GM12875 (cell line): ENCODE data around the gene CNTNAP5.

Experiments
- H3K4me3 ChIP-seq: one replicate; pipeline ENCODE4 v1.5.1; 2011; ENCODE audit warnings: low read depth, low read length, control low read depth
- TF ChIP-seq, protein P1 (sequence below): IDR thresholded peaks from 2 replicates; pipeline ENCODE4 v1.5.1; 2011; ENCODE audit warnings: low read depth, mild to moderate bottlenecking, control low read depth, inconsistent platforms, low read length, moderate library complexity, borderline replicate concordance; ENCODE audit not compliant: insufficient read depth

CNTNAP5 gene

DNA sequence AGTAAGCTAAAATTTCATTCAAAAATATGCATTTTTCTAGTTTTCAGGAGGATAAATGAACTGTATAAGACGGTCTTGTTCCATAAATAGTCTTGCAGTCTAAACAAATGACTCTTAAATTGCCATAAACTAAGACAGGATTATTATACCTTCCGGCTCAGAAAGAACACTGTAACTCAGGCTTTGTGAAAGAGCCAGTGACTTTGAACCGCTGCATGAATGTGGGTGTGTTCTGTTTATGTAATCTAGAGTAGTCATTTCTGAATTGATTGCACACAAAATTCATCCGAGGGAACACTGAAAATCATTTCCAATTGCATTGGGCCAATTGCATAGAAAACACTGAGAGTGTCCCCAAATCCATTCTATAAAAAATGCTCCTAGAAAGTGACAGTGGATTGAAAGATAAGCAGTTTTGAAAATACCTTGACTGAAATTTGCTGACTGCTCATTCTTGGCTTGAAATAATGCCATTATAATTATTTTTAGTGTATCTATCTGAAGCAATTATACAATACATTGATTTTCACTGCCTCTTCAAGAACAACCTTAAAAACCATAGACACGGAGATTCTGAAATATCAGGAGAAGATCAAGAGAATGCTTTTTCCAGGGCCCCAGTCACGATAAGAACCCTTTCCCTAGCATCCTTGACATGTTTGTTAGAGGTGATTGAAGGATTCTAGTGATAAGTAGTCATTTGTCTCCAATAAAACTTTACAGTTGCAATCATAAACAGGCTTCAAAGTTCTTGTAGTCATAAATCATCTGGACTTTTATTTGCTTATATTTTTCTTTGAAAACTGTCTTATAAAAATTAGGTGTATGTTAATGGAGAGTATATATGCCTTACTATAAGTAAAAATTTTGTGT, 55.4 kb downstream of the CNTNAP5 start:
- TF ChIP-seq, protein P1, sequence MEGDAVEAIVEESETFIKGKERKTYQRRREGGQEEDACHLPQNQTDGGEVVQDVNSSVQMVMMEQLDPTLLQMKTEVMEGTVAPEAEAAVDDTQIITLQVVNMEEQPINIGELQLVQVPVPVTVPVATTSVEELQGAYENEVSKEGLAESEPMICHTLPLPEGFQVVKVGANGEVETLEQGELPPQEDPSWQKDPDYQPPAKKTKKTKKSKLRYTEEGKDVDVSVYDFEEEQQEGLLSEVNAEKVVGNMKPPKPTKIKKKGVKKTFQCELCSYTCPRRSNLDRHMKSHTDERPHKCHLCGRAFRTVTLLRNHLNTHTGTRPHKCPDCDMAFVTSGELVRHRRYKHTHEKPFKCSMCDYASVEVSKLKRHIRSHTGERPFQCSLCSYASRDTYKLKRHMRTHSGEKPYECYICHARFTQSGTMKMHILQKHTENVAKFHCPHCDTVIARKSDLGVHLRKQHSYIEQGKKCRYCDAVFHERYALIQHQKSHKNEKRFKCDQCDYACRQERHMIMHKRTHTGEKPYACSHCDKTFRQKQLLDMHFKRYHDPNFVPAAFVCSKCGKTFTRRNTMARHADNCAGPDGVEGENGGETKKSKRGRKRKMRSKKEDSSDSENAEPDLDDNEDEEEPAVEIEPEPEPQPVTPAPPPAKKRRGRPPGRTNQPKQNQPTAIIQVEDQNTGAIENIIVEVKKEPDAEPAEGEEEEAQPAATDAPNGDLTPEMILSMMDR, result no peak
- no peak overlapping the region for H3K4me3 ChIP-seq

DNA sequence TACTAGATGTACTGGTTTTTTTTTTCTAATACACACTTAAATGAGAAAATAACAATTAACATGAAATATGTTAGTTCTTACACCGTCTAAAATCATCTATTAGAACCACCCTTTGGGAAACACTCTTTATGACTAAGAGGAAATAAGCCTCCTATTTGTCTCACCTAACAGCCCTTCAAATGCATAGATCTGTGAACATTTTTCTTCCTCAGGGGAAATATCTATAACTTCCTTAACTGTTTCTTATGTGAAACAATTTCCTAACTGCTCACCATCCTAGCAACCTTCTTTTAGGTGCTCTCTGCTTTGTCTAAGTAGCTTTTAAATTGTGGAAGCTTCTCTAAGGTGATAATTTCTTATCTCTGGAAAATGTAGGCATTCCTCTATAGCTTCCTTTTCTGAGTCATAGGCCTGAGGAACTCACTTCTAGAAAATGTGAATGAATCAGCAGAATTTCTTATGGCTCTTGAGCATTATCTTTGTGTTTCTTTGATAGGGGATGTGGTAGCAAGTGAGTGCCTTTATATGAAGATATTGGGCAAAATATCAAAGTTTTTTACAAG, 56.1 kb downstream of the CNTNAP5 start:
- no peak overlapping the region for H3K4me3 ChIP-seq
- TF ChIP-seq, protein P1, result no peak

DNA sequence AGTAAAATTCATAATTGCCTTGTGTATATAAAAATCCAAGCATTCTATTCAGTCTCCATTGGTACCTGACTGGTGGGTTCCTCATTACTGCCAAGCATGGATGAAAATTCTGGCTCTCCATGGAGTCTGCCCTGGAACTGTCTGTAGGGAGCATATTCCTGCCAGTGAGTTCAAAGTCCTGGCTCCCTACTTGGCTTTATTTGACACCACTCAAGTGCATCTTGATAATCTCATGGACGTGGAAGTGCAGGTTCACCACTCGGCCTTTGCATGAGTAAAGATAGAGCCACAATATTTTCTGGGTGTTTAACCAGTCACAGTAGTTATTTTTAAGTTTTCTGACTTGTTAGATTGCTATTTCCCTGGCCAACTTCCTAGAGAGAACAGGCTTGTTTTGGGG, 63.5 kb downstream of the CNTNAP5 start:
- no peak overlapping the region for H3K4me3 ChIP-seq
- TF ChIP-seq, protein P1, result no peak

DNA sequence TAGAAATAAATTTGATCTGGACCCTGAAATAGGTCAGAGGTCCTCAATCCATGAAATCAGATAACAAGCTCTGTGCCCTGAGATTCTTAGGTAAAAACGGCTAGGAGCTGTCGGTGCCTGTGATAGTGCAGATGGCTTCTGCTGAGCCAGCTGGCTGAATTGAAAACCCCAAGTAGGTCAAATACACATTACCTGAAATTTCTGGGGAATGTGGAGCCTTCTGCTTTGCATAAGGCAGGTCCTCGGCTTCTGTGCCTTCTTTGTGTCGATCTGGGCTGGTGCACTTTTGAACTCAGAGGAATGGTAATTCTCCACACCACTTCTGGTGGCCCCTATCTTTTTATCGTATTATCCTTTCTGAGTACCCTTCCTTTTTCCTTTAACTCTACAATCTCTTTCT, 66.6 kb downstream of the CNTNAP5 start:
- no peak overlapping the region for H3K4me3 ChIP-seq
- TF ChIP-seq, protein P1, result no peak

DNA sequence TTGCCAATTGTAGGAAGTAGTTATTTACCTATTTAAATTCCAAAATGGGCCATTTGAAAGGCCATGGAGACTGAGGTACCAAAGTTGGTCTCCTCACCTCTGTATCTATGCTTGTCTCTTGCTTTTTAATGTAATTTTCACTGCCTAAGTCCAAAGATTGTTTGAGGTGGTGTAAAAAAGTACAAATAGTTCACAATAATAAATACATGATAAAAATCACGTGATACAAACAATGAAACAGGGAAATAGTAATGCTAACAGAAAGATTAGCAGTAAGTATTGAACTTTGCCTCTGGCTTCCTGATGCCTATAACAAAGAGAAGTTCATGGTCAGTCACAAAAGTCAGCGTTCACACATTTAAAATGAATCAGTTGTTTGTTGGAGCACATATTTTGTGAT, 67.6 kb downstream of the CNTNAP5 start:
- TF ChIP-seq, protein P1, result no peak
- no peak overlapping the region for H3K4me3 ChIP-seq

DNA sequence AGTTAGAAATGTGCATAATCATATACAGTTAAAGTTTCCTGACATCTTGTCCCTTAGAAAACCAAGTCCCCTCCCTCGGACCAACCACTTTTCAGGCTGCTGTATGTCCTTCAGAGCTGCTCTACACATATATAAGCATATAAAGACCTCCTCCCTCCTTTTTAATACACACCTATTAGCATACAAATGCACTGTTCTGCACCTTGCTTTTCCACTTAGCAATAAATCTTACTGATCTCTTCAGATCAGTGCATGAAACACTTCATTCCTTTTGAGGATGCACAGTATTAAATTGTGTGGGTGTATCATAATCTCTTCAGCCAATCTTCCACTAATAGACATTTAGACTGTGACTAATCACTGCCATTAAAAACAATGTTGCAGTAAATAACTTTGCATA, 79.8 kb downstream of the CNTNAP5 start:
- TF ChIP-seq, protein P1, result no peak
- H3K4me3 ChIP-seq, result no peak overlapping the region

DNA sequence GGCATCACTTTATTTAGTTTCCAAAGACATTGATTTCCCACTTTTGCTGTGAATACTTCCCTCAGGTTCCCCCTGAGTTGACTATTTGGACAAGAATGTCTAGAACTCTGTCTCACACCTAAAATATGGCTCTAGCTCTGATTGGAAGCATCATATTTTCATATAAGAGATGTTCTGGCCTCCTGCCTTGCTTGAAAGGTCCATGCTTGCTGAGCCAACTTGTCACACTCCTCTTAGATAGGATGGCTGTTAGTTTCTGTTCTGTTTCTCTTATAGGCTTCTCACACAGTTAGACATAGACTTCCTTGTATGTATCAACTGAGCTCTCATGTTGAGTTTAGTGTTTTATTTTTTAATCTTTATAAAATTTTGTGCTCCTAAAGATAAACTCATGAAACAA, 87.1 kb downstream of the CNTNAP5 start:
- H3K4me3 ChIP-seq, result no peak overlapping the region
- TF ChIP-seq, protein P1, result no peak
